HepG2 (cell line): ENCODE results near the gene METTL23. TPM values are rescaled to one million over a fixed set of nuclear protein-coding genes. Genes with fewer than 3 reads are reported as not detected.

Experiments used
- ATAC-seq: fragments of 200-7000 bp; cut with Tn5 transposase; 3 replicates; pipeline ENCODE4 v1.9.1; 2020; ENCODE audit warnings: mild to moderate bottlenecking, moderate library complexity
- BruUV-seq: library from RNA; stranded (reverse); fragments of 400-500 nt; replicated peaks from 2 replicates; lab custom pipeline; 2021; lab: Mats Ljungman, UMichigan
- CTCF ChIA-PET: fragments of 300-600 bp; formaldehyde crosslinking; extraction: SDS; loops from one replicate; lab custom pipeline; 2021; ENCODE audit warnings: low total read pairs, inconsistent platforms, low intra/inter-chr PET ratio; lab: Yijun Ruan, JAX
- POLR2A ChIA-PET: fragments of 350-600 bp; sonication (Branson Sonifier 250); formaldehyde crosslinking; loops from one replicate; lab custom pipeline; 2020; ENCODE audit warnings: antibody characterized with exemption, inconsistent platforms; lab: Yijun Ruan, JAX
- DNase-seq: peaks from one replicate; pipeline ENCODE4 v3.0.0-alpha.2; 2015; ENCODE audit warnings: low spot score
- FAIRE-seq: peaks from 3 replicates; lab custom pipeline; 2011; peaks lifted over from hg19 to GRCh38; lab: Jason Lieb, UNC
- H2AFZ ChIP-seq: one replicate; pipeline ENCODE4 v1.6.1; 2011; ENCODE audit warnings: low read length, inconsistent platforms
- H3K27ac ChIP-seq: fragments of 300-600 bp; 3 replicates; pipeline ENCODE4 v1.8.0; 2011; ENCODE audit warnings: mixed run types, mild to moderate bottlenecking, mixed read lengths, low read length, inconsistent platforms; ENCODE audit not compliant: insufficient read depth; ENCODE audit errors: extremely low read length
- H3K27me3 ChIP-seq, 2 experiments: fragments of 200-600 bp in 1 of 2; 2 replicates in 1 of 2; 3 replicates in 1 of 2; pipeline versions ENCODE4 v1.6.0 to v1.8.0; 2011; ENCODE audit warnings: low read length in 2 of 2, mild to moderate bottlenecking in 2 of 2, moderate library complexity in 2 of 2, inconsistent platforms in 1 of 2; ENCODE audit not compliant: insufficient read depth in 2 of 2, control insufficient read depth in 1 of 2
- H3K36me3 ChIP-seq, 2 experiments: fragments of 200-600 bp in 1 of 2; replicated peaks in 1 of 2; 2 replicates in 1 of 2; 3 replicates in 1 of 2; pipeline versions ENCODE4 v1.5.1 to v1.8.0; 2011; ENCODE audit warnings: low read length in 2 of 2, inconsistent platforms in 1 of 2; ENCODE audit not compliant: insufficient read depth in 2 of 2, control insufficient read depth in 1 of 2
- H3K4me1 ChIP-seq: 2 replicates; pipeline ENCODE4 v1.5.1; 2012; ENCODE audit warnings: low read length, inconsistent platforms; ENCODE audit not compliant: insufficient read depth
- H3K4me2 ChIP-seq: 2 replicates; pipeline ENCODE4 v1.6.0; 2011; ENCODE audit warnings: low read depth, low read length, inconsistent platforms
- H3K4me3 ChIP-seq, 3 experiments: fragments of 200-600 bp in 1 of 3; sonication (generic), shearing (Covaris generic) in 1 of 3; replicated peaks in 1 of 3; 2 replicates each; pipeline ENCODE4 v1.5.1; 2011 to 2016; ENCODE audit warnings: low read length in 3 of 3, inconsistent platforms in 2 of 3, low read depth in 2 of 3, mild to moderate bottlenecking in 2 of 3, control low read depth in 1 of 3, mixed read lengths in 1 of 3; ENCODE audit not compliant: insufficient read depth in 1 of 3
- H3K79me2 ChIP-seq: one replicate; pipeline ENCODE4 v1.6.1; 2011; ENCODE audit warnings: low read length, inconsistent platforms; ENCODE audit not compliant: insufficient read depth
- H3K9ac ChIP-seq: 2 replicates; pipeline ENCODE4 v1.6.0; 2011; ENCODE audit warnings: mild to moderate bottlenecking, low read depth, low read length, inconsistent platforms; ENCODE audit not compliant: insufficient read depth
- H3K9me3 ChIP-seq: 2 replicates; pipeline ENCODE4 v1.5.1; 2012; ENCODE audit warnings: mild to moderate bottlenecking, low read length
- H4K20me1 ChIP-seq: 2 replicates; pipeline ENCODE4 v1.6.0; 2011; ENCODE audit warnings: inconsistent platforms, mild to moderate bottlenecking, low read length, moderate library complexity; ENCODE audit not compliant: insufficient read depth
- ARNT ChIP-seq: fragments of 450-650 bp; IDR thresholded peaks from 2 replicates; pipeline ENCODE4 v1.6.1; 2017
- ARNTL ChIP-seq: sonication (generic); formaldehyde crosslinking; IDR thresholded peaks from 2 replicates; pipeline ENCODE4 v1.4.0; 2020; ENCODE audit warnings: mild to moderate bottlenecking, missing genetic modification reagents
- HES4 ChIP-seq: sonication (generic); formaldehyde crosslinking; IDR thresholded peaks from 2 replicates; pipeline ENCODE4 v1.9.0; 2021; ENCODE audit warnings: mild to moderate bottlenecking, missing genetic modification reagents, borderline replicate concordance
- KDM3A ChIP-seq: IDR thresholded peaks from 2 replicates; pipeline ENCODE4 v1.6.1; 2018; ENCODE audit warnings: low read depth, missing compliant biosample characterization
- KLF9 ChIP-seq: IDR thresholded peaks from 2 replicates; pipeline ENCODE4 v1.6.1; 2016; ENCODE audit warnings: low read depth
- NR0B2 ChIP-seq: sonication (generic); formaldehyde crosslinking; IDR thresholded peaks from 2 replicates; pipeline ENCODE4 v1.4.0; 2020; ENCODE audit warnings: mild to moderate bottlenecking, missing genetic modification reagents
- NR1H2 ChIP-seq: sonication (generic); formaldehyde crosslinking; IDR thresholded peaks from 2 replicates; pipeline ENCODE4 v1.8.1; 2022; ENCODE audit warnings: low read depth, missing genetic modification reagents, borderline replicate concordance
- RORA ChIP-seq: sonication (generic); formaldehyde crosslinking; IDR thresholded peaks from 2 replicates; pipeline ENCODE4 v1.5.0; 2020; ENCODE audit warnings: mild to moderate bottlenecking, missing genetic modification reagents, moderate library complexity
- SP1 ChIP-seq, 2 experiments: fragments of 450-650 bp in 1 of 2; sonication (generic) in 1 of 2; formaldehyde crosslinking in 1 of 2; IDR thresholded peaks; 2 replicates each; pipeline versions ENCODE4 v1.4.0 to v1.6.1; 2016 to 2020; ENCODE audit warnings: missing genetic modification reagents in 1 of 2
- TMF1 ChIP-seq: sonication (generic); formaldehyde crosslinking; IDR thresholded peaks from 2 replicates; pipeline ENCODE4 v1.8.1; 2022; ENCODE audit warnings: low read depth, missing genetic modification reagents
- ZMYM4 ChIP-seq: sonication (generic); formaldehyde crosslinking; IDR thresholded peaks from 2 replicates; pipeline ENCODE4 v1.8.1; 2023; ENCODE audit warnings: mild to moderate bottlenecking, missing genetic modification reagents
- ZNF704 ChIP-seq: sonication (generic); formaldehyde crosslinking; IDR thresholded peaks from 2 replicates; pipeline ENCODE4 v1.8.1; 2023; ENCODE audit warnings: mild to moderate bottlenecking, inconsistent platforms, moderate library complexity, missing genetic modification reagents, borderline replicate concordance
- WGBS: methylation state at CpG from one replicate; pipeline ENCODE4 v1.1.6; 2017; ENCODE audit warnings: low lambda C conversion rate; 5-methylcytosine and 5-hydroxymethylcytosine counted together
- in situ Hi-C: cut with HindIII; loops from 2 replicates; pipeline ENCODE4 v1.10.0; 2017; ENCODE audit warnings: low pct_unique_long_range_greater_than_20kb; ENCODE audit not compliant: extremely low pct_ligation_motif_present
- intact Hi-C: fragments of 100-400 bp; cut with micrococcal nuclease; formaldehyde crosslinking; loops from one replicate; pipeline ENCODE4 v1.10.0; 2022; ENCODE audit not compliant: unreplicated experiment
- polyA plus RNA-seq, 8 experiments: library from polyadenylated mRNA; depleted of rRNA in 3 of 8; stranded (reverse) in 7 of 8; unstranded in 1 of 8; fragments of >200 nt; fragmentation: Illumina TruSeq in 4 of 8; extraction: Trizol in 4 of 8; gene quantifications; 2 replicates each; pipeline versions ENCODE4 v1.2.1 to v1.2.3, GENCODE V29; 2011 to 2016; ENCODE audit warnings: low read depth in 4 of 8, missing spikeins in 1 of 8, mixed read lengths in 1 of 8; ENCODE audit not compliant: insufficient read depth in 1 of 8
- total RNA-seq, 5 experiments: library from RNA; depleted of rRNA; stranded (reverse); fragments of >200 nt; fragmentation: Illumina TruSeq; extraction: Trizol; gene quantifications; 2 replicates each; pipeline ENCODE4 v1.2.3, GENCODE V29; 2016; ENCODE audit warnings: low read depth in 1 of 5
- TF ChIP-seq, protein P1 (sequence below), 2 experiments: sonication (generic) in 1 of 2; formaldehyde crosslinking in 1 of 2; IDR thresholded peaks; 2 replicates each; pipeline versions ENCODE4 v1.4.0 to v1.6.1; 2016 to 2020; ENCODE audit warnings: borderline replicate concordance in 1 of 2, low read depth in 1 of 2, mild to moderate bottlenecking in 1 of 2, missing genetic modification reagents in 1 of 2

The METTL23 gene
- total and polyA plus RNA-seq, 2 of the 13 experiments (the other 11 are each of a cell fraction or from before 2014, with no cell fraction given) = 39.9 to 104 TPM

DNA sequence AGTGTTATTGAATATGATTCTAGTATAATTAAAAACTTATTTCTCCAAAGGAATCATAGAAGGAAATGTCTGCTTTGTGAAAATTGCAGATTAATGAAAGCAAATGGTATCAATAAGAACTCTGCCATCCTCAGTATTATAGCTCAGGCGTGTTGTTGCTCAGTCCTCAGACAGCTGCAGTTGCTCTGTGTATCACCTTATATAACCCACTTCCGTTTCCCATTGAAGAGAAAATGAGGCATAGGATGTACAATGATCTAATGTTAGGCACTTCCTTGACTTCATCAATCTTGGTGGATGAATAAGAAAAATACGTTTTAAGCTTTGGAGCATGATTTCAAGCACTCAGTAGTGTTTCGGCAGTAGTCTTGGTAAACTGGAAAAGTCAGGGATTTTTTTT is 25.4 kb downstream of the METTL23 start:
- WGBS = 93% methylated on average over 4 of the region's 4 CpGs
- no peaks in the 10 kb centered on the region for H3K79me2 ChIP-seq
- ChIA-PET POLR2A (no interaction called here), CTCF (no interaction called here)
- FAIRE-seq (no peak), ATAC-seq (no peak), DNase-seq (no peak)
- H3K36me3 ChIP-seq = peaks cover 6 to 20% of the 10 kb centered on the region in 2 experiments; a peak in 4 of 5 replicates
- in situ Hi-C loops = no loop called here
- H3K27me3 ChIP-seq = no peaks in the 10 kb centered on the region
- H2AFZ ChIP-seq = no peak overlapping the region
- no peaks in the 10 kb centered on the region for H3K4me1 ChIP-seq
- no peaks in the 10 kb centered on the region for H3K9me3 ChIP-seq
- no peaks in the 10 kb centered on the region for H4K20me1 ChIP-seq
- intact Hi-C loops = no loop called here
- BruUV-seq = no TSS peak
- H3K27ac ChIP-seq = no peak overlapping the region
- no peak overlapping the region for H3K4me3 ChIP-seq
- no peak overlapping the region for H3K9ac ChIP-seq
- H3K4me2 ChIP-seq = no peak overlapping the region
- TF ChIP-seq KLF9 (CRISPR knock-in tag) (no peak), HES4 (no peak), SP1 (IDR thresholded peaks at IDR 0.05) (no peak), SP1 (CRISPR knock-in tag; IDR thresholded peaks at IDR 0.05) (no peak), ARNT (no peak), ARNTL (CRISPR knock-in tag) (no peak), NR0B2 (no peak), ZNF704 (CRISPR knock-in tag) (no peak), ZMYM4 (no peak), RORA (CRISPR knock-in tag) (no peak), KDM3A (CRISPR knock-in tag) (no peak), NR1H2 (CRISPR knock-in tag) (no peak), TMF1 (CRISPR knock-in tag) (no peak)
- TF ChIP-seq, protein P1, sequence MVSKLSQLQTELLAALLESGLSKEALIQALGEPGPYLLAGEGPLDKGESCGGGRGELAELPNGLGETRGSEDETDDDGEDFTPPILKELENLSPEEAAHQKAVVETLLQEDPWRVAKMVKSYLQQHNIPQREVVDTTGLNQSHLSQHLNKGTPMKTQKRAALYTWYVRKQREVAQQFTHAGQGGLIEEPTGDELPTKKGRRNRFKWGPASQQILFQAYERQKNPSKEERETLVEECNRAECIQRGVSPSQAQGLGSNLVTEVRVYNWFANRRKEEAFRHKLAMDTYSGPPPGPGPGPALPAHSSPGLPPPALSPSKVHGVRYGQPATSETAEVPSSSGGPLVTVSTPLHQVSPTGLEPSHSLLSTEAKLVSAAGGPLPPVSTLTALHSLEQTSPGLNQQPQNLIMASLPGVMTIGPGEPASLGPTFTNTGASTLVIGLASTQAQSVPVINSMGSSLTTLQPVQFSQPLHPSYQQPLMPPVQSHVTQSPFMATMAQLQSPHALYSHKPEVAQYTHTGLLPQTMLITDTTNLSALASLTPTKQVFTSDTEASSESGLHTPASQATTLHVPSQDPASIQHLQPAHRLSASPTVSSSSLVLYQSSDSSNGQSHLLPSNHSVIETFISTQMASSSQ (IDR thresholded peaks at IDR 0.05; ENCODE audit: low read depth) = no peak
- TF ChIP-seq, protein P1 (CRISPR knock-in tag; IDR thresholded peaks at IDR 0.05; ENCODE audit: borderline replicate concordance) = no peak
